ENCODE results near the gene DEPDC1B.
"Not testable (repeated sequence)": the region's sequence is repeated elsewhere in the genome, so short reads cannot be mapped to it uniquely, and the experiment has no call there.

Gene DEPDC1B

GRCh38 chr5:60639544-60639943 lies 60.4 kb downstream of the DEPDC1B start:
- DNase-seq: no peak

GRCh38 chr5:60638300-60638699 lies 61.7 kb downstream of the DEPDC1B start:
- DNase-seq: no peak

GRCh38 chr5:60636644-60637043 lies 63.3 kb downstream of the DEPDC1B start:
- DNase-seq: no peak

- no peak for DNase-seq
Observed at GRCh38 chr5:60636001-60636400, 64.0 kb downstream of the DEPDC1B start.

- DNase-seq: no peak
Observed at GRCh38 chr5:60634051-60634450, 65.9 kb downstream of the DEPDC1B start.

- no peak for DNase-seq
Observed at GRCh38 chr5:60633341-60633740, 66.6 kb downstream of the DEPDC1B start.

- no peak for DNase-seq
Observed at GRCh38 chr5:60632153-60632552, 67.8 kb downstream of the DEPDC1B start.

GRCh38 chr5:60630836-60631235 lies 69.1 kb downstream of the DEPDC1B start:
- no peak for DNase-seq

- DNase-seq: no peak
Observed at GRCh38 chr5:60630179-60630578, 69.8 kb downstream of the DEPDC1B start.

- not testable (repeated sequence) for DNase-seq
Observed at GRCh38 chr5:60624875-60625274, 75.1 kb downstream of the DEPDC1B start.

GRCh38 chr5:60620752-60621151 lies 79.2 kb downstream of the DEPDC1B start:
- DNase-seq: not testable (repeated sequence)

GRCh38 chr5:60613826-60614225 lies 86.1 kb downstream of the DEPDC1B start:
- no peak for DNase-seq

- no peak for DNase-seq
Observed at GRCh38 chr5:60611099-60611740, 88.7 kb downstream of the DEPDC1B start.

GRCh38 chr5:60604771-60605170 lies 95.2 kb downstream of the DEPDC1B start:
- no peak for DNase-seq

- no peak for DNase-seq
Observed at GRCh38 chr5:60598424-60598823, 101.5 kb downstream of the DEPDC1B start.

- peak; percentile 24 for DNase-seq
Observed at GRCh38 chr5:60597572-60598320, 102.2 kb downstream of the DEPDC1B start.

GRCh38 chr5:60594715-60595477 lies 105.1 kb downstream of the DEPDC1B start:
- no peak for DNase-seq

GRCh38 chr5:60590172-60590571 lies 109.8 kb downstream of the DEPDC1B start:
- no peak for DNase-seq

GRCh38 chr5:60587312-60587711 lies 112.7 kb downstream of the DEPDC1B start:
- not testable (repeated sequence) for DNase-seq

- DNase-seq: no peak
Observed at GRCh38 chr5:60586307-60586901, 113.6 kb downstream of the DEPDC1B start.

GRCh38 chr5:60585618-60586017 lies 114.3 kb downstream of the DEPDC1B start:
- DNase-seq: no peak

GRCh38 chr5:60584304-60584703 lies 115.7 kb downstream of the DEPDC1B start:
- no peak for DNase-seq

- DNase-seq: peak; percentile 23
Observed at GRCh38 chr5:60583616-60584015, 116.3 kb downstream of the DEPDC1B start.
